ENCODE measurements around the gene CIZ1. TPM values are rescaled to one million over a fixed set of nuclear protein-coding genes. Genes with fewer than 3 reads are reported as not detected.
"Not testable (repeated sequence)": the region's sequence is repeated elsewhere in the genome, so short reads cannot be mapped to it uniquely, and the experiment has no call there.

Gene CIZ1
- total RNA-seq, 1 donor from 2014 or later: 142 TPM

- no peak overlapping the region for H3K27ac Mint-ChIP-seq
- no peak overlapping the region for H3K4me3 Mint-ChIP-seq
Measured at GRCh38 chr9:128143525-128144238, 47.7 kb downstream of the CIZ1 start.

DNA sequence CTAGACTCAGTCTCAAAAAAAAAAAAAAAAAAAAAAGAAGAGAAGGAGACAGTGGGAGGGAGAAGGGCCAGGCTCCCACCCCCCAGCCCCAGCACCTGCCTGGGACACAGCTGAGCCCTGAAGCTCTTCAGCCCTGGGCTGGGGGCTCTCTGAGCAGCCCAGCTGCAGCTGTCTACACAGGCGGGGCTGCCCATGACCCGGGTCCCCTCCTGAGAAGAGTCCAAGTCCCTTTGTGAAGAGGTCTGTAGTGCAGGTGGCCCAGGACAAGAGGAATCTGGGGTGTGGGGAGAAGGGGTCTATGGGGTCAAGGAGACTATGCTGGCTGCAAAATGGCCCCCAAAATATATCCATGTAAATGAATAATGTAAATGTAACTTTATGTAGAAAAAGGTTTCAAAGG, 48.8 kb downstream of the CIZ1 start:
- Mint-ChIP-seq H3K27me3 (no peaks in the 10 kb centered on the region), H3K27ac (no peak overlapping the region)

More at GRCh38 chr9:128143525-128144238, 47.7 kb downstream of the CIZ1 start:
- Mint-ChIP-seq H3K27me3 (no peaks in the 10 kb centered on the region), H3K9me3 (no peaks in the 10 kb centered on the region), H3K36me3 (ENCODE audit: low read depth) (no peaks in the 10 kb centered on the region), H3K4me1 (peaks cover 14% of the 10 kb centered on the region)
- intact Hi-C loops (cut with micrococcal nuclease): no loop called here
- no peak for DNase-seq

GRCh38 chr9:128142061-128142460, 49.3 kb downstream of the CIZ1 start:
- Mint-ChIP-seq H3K27me3 (peaks cover 3% of the 10 kb centered on the region), H3K4me3 (peak overlapping the region; percentile 55), H3K27ac (peak overlapping the region; percentile 79), H3K9me3 (no peaks in the 10 kb centered on the region), H3K4me1 (peaks cover 14% of the 10 kb centered on the region), H3K36me3 (ENCODE audit: low read depth) (no peaks in the 10 kb centered on the region)
- DNase-seq: peak; percentile 82
- intact Hi-C loops (cut with micrococcal nuclease): no loop called here

More for the DNA sequence above, 48.8 kb downstream of the CIZ1 start:
- Mint-ChIP-seq H3K4me3 (no peak overlapping the region), H3K9me3 (no peaks in the 10 kb centered on the region), H3K4me1 (peaks cover 14% of the 10 kb centered on the region), H3K36me3 (ENCODE audit: low read depth) (no peaks in the 10 kb centered on the region)
- no peak for DNase-seq
- intact Hi-C loops (cut with micrococcal nuclease): no loop called here

DNA sequence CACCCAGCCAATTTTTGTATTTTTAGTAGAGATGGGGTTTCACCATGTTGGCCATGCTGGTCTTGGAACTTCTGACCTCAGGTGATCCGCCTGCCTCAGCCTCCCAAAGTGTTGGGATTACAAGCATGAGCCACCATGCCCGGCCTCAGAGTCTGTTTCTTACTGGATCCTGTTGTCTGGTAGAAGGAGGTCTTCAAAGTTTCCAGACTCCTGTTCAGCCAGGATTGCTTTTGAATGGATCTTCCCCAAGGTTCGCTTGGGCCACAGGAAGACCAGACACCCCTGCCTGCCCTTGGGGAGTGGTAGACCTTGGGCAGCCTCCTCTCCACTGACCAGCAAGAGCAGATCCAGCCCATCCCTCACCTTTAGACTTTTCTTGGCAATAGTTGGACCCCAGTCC, 49.8 kb downstream of the CIZ1 start:
- DNase-seq: no peak
- peaks cover 3% of the 10 kb centered on the region for H3K27me3 Mint-ChIP-seq
- no peaks in the 10 kb centered on the region for H3K36me3 Mint-ChIP-seq (ENCODE audit: low read depth)
- no peaks in the 10 kb centered on the region for H3K9me3 Mint-ChIP-seq
- intact Hi-C loops (cut with micrococcal nuclease): no loop called here
- peaks cover 14% of the 10 kb centered on the region for H3K4me1 Mint-ChIP-seq
- H3K4me3 Mint-ChIP-seq: no peak overlapping the region
- no peak overlapping the region for H3K27ac Mint-ChIP-seq

DNA sequence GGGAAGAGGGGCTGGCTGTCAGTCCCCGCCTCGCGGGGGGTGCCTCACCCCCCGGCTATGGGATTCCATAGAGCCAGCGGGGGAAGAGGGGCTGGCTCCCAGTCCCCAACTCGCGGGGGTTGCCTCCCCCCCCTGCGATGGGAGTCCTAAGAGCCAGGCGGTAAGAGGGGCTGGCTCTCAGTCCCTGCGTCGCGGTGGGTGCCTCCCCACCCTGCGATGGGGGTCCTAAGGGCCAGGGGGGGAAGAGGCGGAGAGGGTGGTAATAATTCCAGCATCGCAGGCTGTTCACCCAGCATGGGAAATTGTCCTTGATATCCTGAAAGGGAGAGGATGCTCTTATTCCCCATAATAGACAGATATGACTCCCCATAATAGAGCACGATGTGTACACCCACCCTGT, 51.8 kb downstream of the CIZ1 start:
- Mint-ChIP-seq H3K27ac (no peak overlapping the region), H3K4me1 (peaks cover 22% of the 10 kb centered on the region), H3K27me3 (peaks cover 15% of the 10 kb centered on the region), H3K4me3 (no peak overlapping the region), H3K36me3 (ENCODE audit: low read depth) (no peaks in the 10 kb centered on the region), H3K9me3 (no peaks in the 10 kb centered on the region)
- no peak for DNase-seq
- intact Hi-C loops (cut with micrococcal nuclease): no loop called here

- Mint-ChIP-seq H3K9me3 (no peaks in the 10 kb centered on the region), H3K27ac (peak overlapping the region; percentile 58), H3K4me1 (peaks cover 22% of the 10 kb centered on the region), H3K27me3 (peaks cover 30% of the 10 kb centered on the region), H3K4me3 (no peak overlapping the region), H3K36me3 (ENCODE audit: low read depth) (no peaks in the 10 kb centered on the region)
- intact Hi-C loops (cut with micrococcal nuclease): no loop called here
- no peak for DNase-seq
Measured at GRCh38 chr9:128138001-128138400, 53.4 kb downstream of the CIZ1 start.

GRCh38 chr9:128136816-128137793, 54.3 kb downstream of the CIZ1 start:
- Mint-ChIP-seq H3K4me1 (peaks cover 18% of the 10 kb centered on the region), H3K36me3 (ENCODE audit: low read depth) (no peaks in the 10 kb centered on the region), H3K4me3 (no peak overlapping the region), H3K27me3 (peaks cover 36% of the 10 kb centered on the region), H3K27ac (peak overlapping the region; percentile 58), H3K9me3 (no peaks in the 10 kb centered on the region)
- intact Hi-C loops (cut with micrococcal nuclease): no loop called here
- no peak for DNase-seq

DNA sequence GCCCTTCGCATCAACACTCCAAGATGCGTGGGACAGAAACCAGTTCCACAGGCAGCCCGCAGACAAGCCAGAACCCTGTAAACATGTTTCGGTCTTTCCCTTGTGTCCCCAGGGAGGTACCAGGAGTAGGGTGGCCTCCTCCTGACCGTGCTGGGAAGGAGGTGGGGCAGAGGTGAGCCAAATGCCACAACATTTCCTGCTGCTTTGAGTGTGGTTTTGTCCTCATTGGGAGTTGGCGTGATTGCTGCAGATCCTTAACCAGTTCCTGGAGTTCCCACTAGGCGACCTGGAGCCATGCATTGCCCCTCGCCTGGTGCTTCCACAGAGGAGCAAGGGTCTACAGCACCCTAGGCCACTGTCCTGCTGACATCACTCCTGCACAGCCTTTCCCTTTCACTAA, 55.8 kb downstream of the CIZ1 start:
- DNase-seq; H3K36me3 Mint-ChIP-seq (ENCODE audit: low read depth); H3K4me3 Mint-ChIP-seq; intact Hi-C loops (cut with micrococcal nuclease); H3K9me3 Mint-ChIP-seq; H3K27ac Mint-ChIP-seq: not testable (repeated sequence)
- Mint-ChIP-seq H3K27me3 (peaks cover 38% of the 10 kb centered on the region), H3K4me1 (peaks cover 13% of the 10 kb centered on the region)

DNA sequence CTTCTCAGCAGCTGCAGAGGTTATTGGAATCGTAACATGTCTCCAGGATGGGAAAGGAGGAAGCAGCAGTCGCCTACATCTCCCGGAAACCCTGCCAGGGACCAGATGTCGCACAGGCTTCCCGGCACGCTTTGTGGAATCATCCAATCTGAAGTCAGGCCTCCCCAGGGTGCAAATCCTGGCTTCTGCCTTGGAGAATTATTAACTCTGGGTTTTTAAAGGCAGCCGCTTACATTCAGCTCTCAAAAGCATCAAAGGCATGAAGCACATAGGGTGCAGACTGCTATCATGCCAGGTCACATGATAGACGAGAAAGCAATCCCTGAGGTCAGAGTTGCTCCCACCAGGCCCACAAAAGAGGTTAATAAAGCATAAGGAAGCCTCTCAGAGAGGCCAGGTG, 59.2 kb downstream of the CIZ1 start:
- H3K36me3 Mint-ChIP-seq (ENCODE audit: low read depth); H3K9me3 Mint-ChIP-seq; H3K27ac Mint-ChIP-seq; DNase-seq; H3K4me3 Mint-ChIP-seq; intact Hi-C loops (cut with micrococcal nuclease): not testable (repeated sequence)
- peaks cover 24% of the 10 kb centered on the region for H3K4me1 Mint-ChIP-seq
- peaks cover 36% of the 10 kb centered on the region for H3K27me3 Mint-ChIP-seq

DNA sequence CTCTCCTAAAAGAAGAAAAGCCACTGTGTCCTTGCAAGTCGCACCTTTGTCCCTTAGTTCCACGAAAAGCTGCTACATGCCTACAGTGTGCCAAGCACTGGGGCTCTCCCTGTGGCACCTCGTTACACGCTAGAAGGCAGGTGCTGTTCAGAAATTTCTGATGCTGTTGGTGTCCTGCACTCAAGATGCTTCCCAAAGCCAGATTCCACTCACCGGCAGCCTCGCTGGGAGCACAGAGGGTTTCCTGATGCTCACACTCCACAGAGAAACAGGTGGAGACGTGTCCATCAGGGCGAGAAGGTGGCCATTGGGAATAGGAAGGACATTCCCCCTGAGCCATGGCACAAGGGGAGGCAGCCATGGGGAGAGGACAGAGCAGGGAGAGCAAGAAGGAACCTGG, 60.0 kb downstream of the CIZ1 start:
- H3K4me3 Mint-ChIP-seq; H3K36me3 Mint-ChIP-seq (ENCODE audit: low read depth); intact Hi-C loops (cut with micrococcal nuclease); H3K9me3 Mint-ChIP-seq; DNase-seq; H3K27ac Mint-ChIP-seq: not testable (repeated sequence)
- Mint-ChIP-seq H3K4me1 (peaks cover 25% of the 10 kb centered on the region), H3K27me3 (peaks cover 35% of the 10 kb centered on the region)

GRCh38 chr9:128130651-128131050, 60.7 kb downstream of the CIZ1 start:
- intact Hi-C loops (cut with micrococcal nuclease): not testable (repeated sequence)

GRCh38 chr9:128129976-128130590, 61.3 kb downstream of the CIZ1 start:
- not testable (repeated sequence) for H3K27ac Mint-ChIP-seq; H3K9me3 Mint-ChIP-seq; H3K36me3 Mint-ChIP-seq (ENCODE audit: low read depth)
- Mint-ChIP-seq H3K27me3 (peaks cover 26% of the 10 kb centered on the region), H3K4me3 (peak overlapping the region; percentile 58), H3K4me1 (peaks cover 30% of the 10 kb centered on the region)
- DNase-seq: peak; percentile 88
- intact Hi-C loops (cut with micrococcal nuclease): loop anchor here (5.0 kb wide), 1 partner anchor 62 kb away; the partner anchor contains the start of gene CIZ1

More at GRCh38 chr9:128130651-128131050, 60.7 kb downstream of the CIZ1 start:
- Mint-ChIP-seq H3K27me3 (peaks cover 31% of the 10 kb centered on the region), H3K4me1 (peaks cover 29% of the 10 kb centered on the region)
- H3K4me3 Mint-ChIP-seq; H3K27ac Mint-ChIP-seq; DNase-seq; H3K36me3 Mint-ChIP-seq (ENCODE audit: low read depth); H3K9me3 Mint-ChIP-seq: not testable (repeated sequence)

DNA sequence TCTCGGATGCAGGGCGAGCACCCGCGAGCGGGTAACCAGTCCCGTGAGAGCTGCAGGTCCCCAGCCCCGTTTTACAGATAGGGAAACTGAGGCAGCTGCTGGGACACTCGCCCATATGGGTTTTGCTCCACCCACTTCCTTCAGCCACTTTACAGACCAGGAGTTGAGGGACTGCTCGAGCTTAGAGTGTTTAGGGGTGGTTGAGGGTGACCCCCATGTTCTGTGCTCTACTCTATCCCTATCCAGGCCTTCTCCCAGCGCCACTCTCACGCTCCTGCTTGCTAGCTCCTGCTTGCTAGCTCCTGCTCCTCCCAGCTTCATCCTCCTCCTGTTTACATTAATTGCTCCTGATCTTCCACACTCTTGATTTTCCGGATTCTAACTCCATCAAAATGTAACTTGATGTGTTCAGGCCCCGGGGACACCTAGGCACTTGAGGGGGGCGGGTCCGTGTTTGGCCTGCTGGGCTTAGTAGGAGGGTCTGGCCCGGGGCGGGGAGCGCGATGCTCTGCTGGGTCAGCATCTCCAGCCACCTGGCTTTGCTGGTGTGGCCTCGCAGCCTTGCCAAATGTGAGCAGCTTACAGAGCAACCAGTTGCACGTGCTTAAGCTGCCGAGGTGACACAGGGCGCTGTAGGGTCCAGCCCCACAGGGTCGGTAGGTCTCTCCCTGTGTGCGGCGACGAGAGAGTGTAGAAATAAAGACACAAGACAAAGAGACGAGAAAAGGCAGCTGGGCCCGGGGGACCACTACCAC, 62.4 kb downstream of the CIZ1 start:
- peak overlapping the region; percentile 99 for H3K27ac Mint-ChIP-seq
- peaks cover 18% of the 10 kb centered on the region for H3K27me3 Mint-ChIP-seq
- peaks cover 13% of the 10 kb centered on the region for H3K36me3 Mint-ChIP-seq (ENCODE audit: low read depth)
- peaks cover 35% of the 10 kb centered on the region for H3K4me1 Mint-ChIP-seq
- H3K4me3 Mint-ChIP-seq: peak overlapping the region; percentile 99
- DNase-seq: no peak
- intact Hi-C loops (cut with micrococcal nuclease): loop anchor here (1.0 to 5.0 kb wide), 7 partner anchors 31 to 193 kb away; partner anchors contain the start of genes BBLN, CIZ1, COQ4 and GOLGA2
- no peaks in the 10 kb centered on the region for H3K9me3 Mint-ChIP-seq

Data from activated CD4-positive, alpha-beta T cell treated with anti-CD3 and anti-CD28 coated beads, Interleukin-2, amount 10 ng/mL, durations not matched to agents 24 days and 14 days (primary cell).